SK-N-SH (cell line): ENCODE results near the gene MMRN1. TPM values are rescaled to one million over a fixed set of nuclear protein-coding genes. Genes with fewer than 3 reads are reported as not detected.

Source experiments
- CTCF ChIA-PET: fragments of 300-600, 350-600 bp; formaldehyde crosslinking; extraction: SDS; loops from one replicate; lab custom pipeline; 2021; lab: Yijun Ruan, JAX
- POLR2A ChIA-PET: fragments of 350-600 bp; sonication (Branson Sonifier 250); formaldehyde crosslinking; extraction: SDS; loops from one replicate; lab custom pipeline; 2020; ENCODE audit warnings: antibody characterized with exemption, inconsistent platforms; lab: Yijun Ruan, JAX
- DNase-seq: peaks from one replicate; pipeline ENCODE4 v3.0.0; 2012
- H2AFZ ChIP-seq: fragments of 200-600 bp; sonication (generic); 2 replicates; pipeline ENCODE4 v1.8.1; 2016; ENCODE audit warnings: antibody characterized with exemption, mild to moderate bottlenecking, low read depth
- H3F3A ChIP-seq: fragments of 200-600 bp; sonication (generic); replicated peaks from 2 replicates; pipeline ENCODE3; 2016; ENCODE audit warnings: antibody characterized with exemption, mild to moderate bottlenecking; ENCODE audit not compliant: insufficient read depth
- H3K27ac ChIP-seq, 2 experiments: fragments of 200-500 bp in 1 of 2; fragments of 200-600 bp in 1 of 2; sonication (Bioruptor generic) in 1 of 2; sonication (generic), shearing (Covaris generic) in 1 of 2; 2 replicates each; pipeline versions ENCODE4 v1.5.1 to v1.6.1; 2014 to 2016; ENCODE audit warnings: low read depth in 2 of 2, inconsistent platforms in 1 of 2, low read length in 1 of 2, mild to moderate bottlenecking in 1 of 2, mixed read lengths in 1 of 2
- H3K27me3 ChIP-seq: fragments of 200-600 bp; sonication (generic), shearing (Covaris generic); 2 replicates; pipeline ENCODE4 v1.6.1; 2016; ENCODE audit warnings: mixed run types; ENCODE audit not compliant: insufficient read depth
- H3K36me3 ChIP-seq, 2 experiments: fragments of 200-500 bp in 1 of 2; fragments of 200-600 bp in 1 of 2; sonication (Bioruptor generic) in 1 of 2; sonication (generic) in 1 of 2; replicated peaks in 1 of 2; 2 replicates each; pipeline versions ENCODE3 to v1.5.1; 2014 to 2016; ENCODE audit warnings: low read length in 1 of 2, mild to moderate bottlenecking in 1 of 2; ENCODE audit not compliant: insufficient read depth in 2 of 2, control insufficient read depth in 1 of 2
- H3K4me1 ChIP-seq, 2 experiments: fragments of 200-500 bp in 1 of 2; fragments of 200-600 bp in 1 of 2; sonication (Bioruptor generic) in 1 of 2; sonication (generic), shearing (Covaris generic) in 1 of 2; 2 replicates each; pipeline versions ENCODE4 v1.5.1 to v1.6.1; 2014 to 2016; ENCODE audit warnings: low read depth in 1 of 2, low read length in 1 of 2, mixed run types in 1 of 2; ENCODE audit not compliant: insufficient read depth in 2 of 2, control insufficient read depth in 1 of 2
- H3K4me2 ChIP-seq: fragments of 200-600 bp; sonication (generic), shearing (Covaris generic); 2 replicates; pipeline ENCODE4 v1.6.1; 2017; ENCODE audit warnings: mixed run types
- H3K4me3 ChIP-seq, 2 experiments: fragments of 200-500 bp in 1 of 2; fragments of 200-600 bp in 1 of 2; sonication (Bioruptor generic) in 1 of 2; sonication (generic), shearing (Covaris generic) in 1 of 2; 2 replicates each; pipeline versions ENCODE4 v1.5.1 to v1.8.1; 2014 to 2016; ENCODE audit warnings: low read depth in 2 of 2, inconsistent platforms in 1 of 2, low read length in 1 of 2, mild to moderate bottlenecking in 1 of 2, mixed read lengths in 1 of 2, moderate library complexity in 1 of 2
- H3K79me2 ChIP-seq: fragments of 200-600 bp; sonication (generic); 2 replicates; pipeline ENCODE4 v1.8.1; 2017; ENCODE audit warnings: mild to moderate bottlenecking; ENCODE audit not compliant: insufficient read depth
- H3K9ac ChIP-seq: fragments of 200-600 bp; sonication (generic); 2 replicates; pipeline ENCODE4 v1.6.1; 2017; ENCODE audit warnings: mixed run types
- H3K9me2 ChIP-seq: fragments of 200-600 bp; sonication (generic); 2 replicates; pipeline ENCODE4 v1.6.1; 2017; ENCODE audit warnings: mixed run types
- H3K9me3 ChIP-seq: fragments of 200-600 bp; sonication (generic); 2 replicates; pipeline ENCODE4 v1.6.1; 2017; ENCODE audit warnings: mixed run types, mild to moderate bottlenecking, moderate library complexity
- H4K20me1 ChIP-seq: fragments of 200-600 bp; sonication (generic); 2 replicates; pipeline ENCODE4 v1.6.1; 2017; ENCODE audit warnings: mild to moderate bottlenecking, mixed run types; ENCODE audit not compliant: insufficient read depth
- CHD2 ChIP-seq: fragments of 150-350 bp; IDR thresholded peaks from 2 replicates; pipeline ENCODE4 v1.6.1; 2018; ENCODE audit warnings: low read length; ENCODE audit not compliant: partially characterized antibody
- FOSL2 ChIP-seq: IDR thresholded peaks from 2 replicates; pipeline ENCODE4 v1.4.0; 2012; ENCODE audit warnings: low read depth, mild to moderate bottlenecking, moderate library complexity, borderline replicate concordance
- FOXJ3 ChIP-seq: sonication (generic); formaldehyde crosslinking; IDR thresholded peaks from 2 replicates; pipeline ENCODE4 v1.5.1; 2020; ENCODE audit warnings: mild to moderate bottlenecking, missing genetic modification reagents
- GABPA ChIP-seq: IDR thresholded peaks from 2 replicates; pipeline ENCODE4 v1.4.0; 2012; ENCODE audit warnings: low read depth, mild to moderate bottlenecking
- GATA2 ChIP-seq: sonication (generic); formaldehyde crosslinking; IDR thresholded peaks from 2 replicates; pipeline ENCODE4 v1.5.0; 2020; ENCODE audit warnings: mild to moderate bottlenecking, missing genetic modification reagents
- IRF3 ChIP-seq: fragments of 150-350 bp; IDR thresholded peaks from 2 replicates; pipeline ENCODE4 v1.6.1; 2016; ENCODE audit warnings: mild to moderate bottlenecking, low read depth, low read length
- MAX ChIP-seq: IDR thresholded peaks from 2 replicates; pipeline ENCODE4 v1.4.0; 2012; ENCODE audit warnings: low read depth
- MEF2A ChIP-seq: IDR thresholded peaks from 2 replicates; pipeline ENCODE4 v1.4.0; 2012; ENCODE audit warnings: low read depth, borderline replicate concordance
- NRF1 ChIP-seq: IDR thresholded peaks from 2 replicates; pipeline ENCODE4 v1.6.1; 2012; ENCODE audit warnings: low read depth, mild to moderate bottlenecking, low read length
- PBX3 ChIP-seq: IDR thresholded peaks from 2 replicates; pipeline ENCODE4; 2012
- RAD21 ChIP-seq: IDR thresholded peaks from 2 replicates; pipeline ENCODE4 v1.6.1; 2012; ENCODE audit warnings: mild to moderate bottlenecking, low read length
- RFX5 ChIP-seq: IDR thresholded peaks from 2 replicates; pipeline ENCODE4 v1.6.1; 2012; ENCODE audit warnings: mild to moderate bottlenecking, improper control_type of control experiment, low read length
- RXRA ChIP-seq: IDR thresholded peaks from 2 replicates; pipeline ENCODE4 v1.4.0; 2012; ENCODE audit warnings: low read depth, mild to moderate bottlenecking, borderline replicate concordance
- SMC3 ChIP-seq: IDR thresholded peaks from 2 replicates; pipeline ENCODE4 v1.6.1; 2012; ENCODE audit warnings: low read depth, low read length, improper control_type of control experiment
- TAF1 ChIP-seq: IDR thresholded peaks from 2 replicates; pipeline ENCODE4 v1.6.1; 2012; ENCODE audit warnings: low read depth, mild to moderate bottlenecking, low read length, moderate library complexity, borderline replicate concordance
- TCF12 ChIP-seq: IDR thresholded peaks from 2 replicates; pipeline ENCODE4 v1.4.0; 2012
- USF2 ChIP-seq: fragments of 150-350 bp; IDR thresholded peaks from 2 replicates; pipeline ENCODE4 v1.6.1; 2017; ENCODE audit warnings: antibody characterized with exemption, low read length, low read depth, borderline replicate concordance
- YY1 ChIP-seq: IDR thresholded peaks from 2 replicates; pipeline ENCODE4 v1.4.0; 2012; ENCODE audit warnings: low read depth, mild to moderate bottlenecking
- WGBS: methylation state at CpG from one replicate; pipeline ENCODE4 v1.1.6; 2017; ENCODE audit warnings: low lambda C conversion rate; 5-methylcytosine and 5-hydroxymethylcytosine counted together
- polyA plus RNA-seq, 3 experiments: library from polyadenylated mRNA; depleted of rRNA; stranded (reverse); fragments of >200 nt; gene quantifications; 2 replicates each; pipeline ENCODE4 v1.2.3, GENCODE V29; 2012

The MMRN1 gene
- polyA plus RNA-seq, 1 of the 3 experiments (the other 2 are of a cell fraction), result not detected

- no peaks in the 10 kb centered on the region for H3K36me3 ChIP-seq
- no peaks in the 10 kb centered on the region for H3K4me1 ChIP-seq
- H3K9me3 ChIP-seq, result no peaks in the 10 kb centered on the region
- H3K4me2 ChIP-seq, result no peak overlapping the region
- H3K4me3 ChIP-seq, result no peak overlapping the region
- no peak overlapping the region for H2AFZ ChIP-seq
- TF ChIP-seq PBX3, result no peak
- no peak for TF ChIP-seq USF2
- no peak for TF ChIP-seq GATA2 (CRISPR knock-in tag)
- no peak for TF ChIP-seq RFX5
- no peak for TF ChIP-seq FOXJ3 (CRISPR knock-in tag)
- no peak for TF ChIP-seq MEF2A
- POLR2A ChIA-PET, result no interaction called here
- H3K79me2 ChIP-seq, result no peaks in the 10 kb centered on the region
- no peaks in the 10 kb centered on the region for H4K20me1 ChIP-seq
- H3K9ac ChIP-seq, result no peak overlapping the region
- CTCF ChIA-PET, result interaction anchor here (0.7 to 4.2 kb wide), 5 partner anchors 8 to 421 kb away, joined by 3 to 11 read pairs (median 5); no protein-coding TSS in a partner anchor
- no peaks in the 10 kb centered on the region for H3K9me2 ChIP-seq
- no peaks in the 10 kb centered on the region for H3K27me3 ChIP-seq
- H3K27ac ChIP-seq, result no peak overlapping the region
- no peaks in the 10 kb centered on the region for H3F3A ChIP-seq
- no peak for DNase-seq
- WGBS, result 50% methylated on average over 1 of the region's 1 CpG
Observed at GRCh38 chr4:89906777-89907521, 12.3 kb downstream of the MMRN1 start.

- no peak for TF ChIP-seq MAX
- TF ChIP-seq TAF1, result no peak
- no peak for TF ChIP-seq CHD2
- TF ChIP-seq RFX5, result no peak
- TF ChIP-seq YY1, result no peak
- no peak for TF ChIP-seq TCF12
- TF ChIP-seq RXRA, result no peak
- no peak for TF ChIP-seq SMC3
- no peak for TF ChIP-seq USF2
- no peak for TF ChIP-seq GABPA
- no peak for TF ChIP-seq MEF2A
- TF ChIP-seq FOSL2, result no peak
- TF ChIP-seq RAD21, result no peak
- TF ChIP-seq IRF3, result no peak
- no peak for TF ChIP-seq NRF1
- TF ChIP-seq, all 33 proteins: peak for 0
- Histone ChIP-seq H3K27me3 (no peaks in the 10 kb centered on the region), H3K9ac (no peak overlapping the region), H3K27ac (no peak overlapping the region), H3K9me2 (no peaks in the 10 kb centered on the region), H4K20me1 (no peaks in the 10 kb centered on the region), H3K79me2 (no peaks in the 10 kb centered on the region), H3K4me3 (no peak overlapping the region), H2AFZ (no peak overlapping the region), H3K9me3 (no peaks in the 10 kb centered on the region), H3K4me1 (no peaks in the 10 kb centered on the region; a peak in 1 of 4 replicates), H3F3A (no peaks in the 10 kb centered on the region), H3K36me3 (no peaks in the 10 kb centered on the region), H3K4me2 (no peak overlapping the region)
- CTCF ChIA-PET, result interaction anchor here (0.8 to 1.5 kb wide), 5 partner anchors 10 to 428 kb away, joined by 3 to 5 read pairs (median 3); no protein-coding TSS in a partner anchor
- no peak for DNase-seq
- POLR2A ChIA-PET, result no interaction called here
- WGBS, result 67% methylated on average over 1 of the region's 1 CpG
Observed at GRCh38 chr4:89909889-89910288, 15.2 kb downstream of the MMRN1 start.
